Hepatocyte (in vitro differentiated cells): ENCODE results near the gene ARL15.

Experiments used
- EZH2 ChIP-seq: fragments of 200-600 bp; sonication (generic); IDR thresholded peaks from 2 replicates; pipeline ENCODE4 v1.6.1; 2016; ENCODE audit warnings: antibody characterized with exemption, mild to moderate bottlenecking, borderline replicate concordance
- EZH2phosphoT487 ChIP-seq: fragments of 200-600 bp; sonication (generic); IDR thresholded peaks from one replicate; pipeline ENCODE4 v1.6.1; 2018; ENCODE audit warnings: antibody characterized with exemption, mild to moderate bottlenecking, low read depth, moderate library complexity; ENCODE audit not compliant: unreplicated experiment, severe bottlenecking
- TF ChIP-seq, protein P1 (sequence below): fragments of 200-600 bp; sonication (generic); IDR thresholded peaks from 2 replicates; pipeline ENCODE4 v1.5.1; 2016; ENCODE audit warnings: antibody characterized with exemption, mild to moderate bottlenecking; ENCODE audit not compliant: poor library complexity

DNA sequence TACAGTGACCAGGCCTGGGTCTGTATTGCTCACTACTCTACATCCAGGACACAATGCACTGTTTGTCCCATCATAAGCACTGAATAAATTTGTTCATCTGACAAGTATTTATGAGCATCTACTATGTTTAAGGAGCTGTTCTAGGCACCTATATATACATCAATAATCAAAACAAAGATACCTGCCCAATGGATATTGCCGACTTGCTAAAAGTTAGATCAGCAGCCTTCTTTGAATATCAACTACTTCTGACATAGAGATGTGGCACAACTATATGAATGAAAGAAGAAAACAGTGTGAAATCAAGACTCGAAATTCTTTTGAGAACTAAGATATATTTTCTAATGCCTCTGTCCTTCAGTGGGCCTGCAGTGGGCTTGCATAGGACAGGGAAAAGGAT lies 215.7 kb downstream of the ARL15 start:
- TF ChIP-seq, protein P1, sequence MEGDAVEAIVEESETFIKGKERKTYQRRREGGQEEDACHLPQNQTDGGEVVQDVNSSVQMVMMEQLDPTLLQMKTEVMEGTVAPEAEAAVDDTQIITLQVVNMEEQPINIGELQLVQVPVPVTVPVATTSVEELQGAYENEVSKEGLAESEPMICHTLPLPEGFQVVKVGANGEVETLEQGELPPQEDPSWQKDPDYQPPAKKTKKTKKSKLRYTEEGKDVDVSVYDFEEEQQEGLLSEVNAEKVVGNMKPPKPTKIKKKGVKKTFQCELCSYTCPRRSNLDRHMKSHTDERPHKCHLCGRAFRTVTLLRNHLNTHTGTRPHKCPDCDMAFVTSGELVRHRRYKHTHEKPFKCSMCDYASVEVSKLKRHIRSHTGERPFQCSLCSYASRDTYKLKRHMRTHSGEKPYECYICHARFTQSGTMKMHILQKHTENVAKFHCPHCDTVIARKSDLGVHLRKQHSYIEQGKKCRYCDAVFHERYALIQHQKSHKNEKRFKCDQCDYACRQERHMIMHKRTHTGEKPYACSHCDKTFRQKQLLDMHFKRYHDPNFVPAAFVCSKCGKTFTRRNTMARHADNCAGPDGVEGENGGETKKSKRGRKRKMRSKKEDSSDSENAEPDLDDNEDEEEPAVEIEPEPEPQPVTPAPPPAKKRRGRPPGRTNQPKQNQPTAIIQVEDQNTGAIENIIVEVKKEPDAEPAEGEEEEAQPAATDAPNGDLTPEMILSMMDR: no peak
- TF ChIP-seq EZH2 (no peak), EZH2phosphoT487 (no peak)
